AG09319 (cell line): Measurements from ENCODE around the gene SAFB.

Experiments
- DNase-seq: peaks from one replicate; pipeline ENCODE4 v3.0.0-alpha.2; 2010; ENCODE audit warnings: low read depth; ENCODE audit errors: extremely low read depth
- CTCF ChIP-seq: IDR thresholded peaks from 2 replicates; pipeline ENCODE4 v1.5.1; 2011; ENCODE audit warnings: low read depth, mild to moderate bottlenecking, inconsistent platforms, low read length, moderate library complexity

Gene SAFB

GRCh38 chr19:5621311-5621944, 1.5 kb upstream of the SAFB start:
- TF ChIP-seq CTCF = no peak
- DNase-seq = no peak

GRCh38 chr19:5621945-5622464, 878 bp upstream of the SAFB start:
- DNase-seq = no peak

GRCh38 chr19:5623397-5624017, 624 bp downstream of the SAFB start:
- TF ChIP-seq CTCF = no peak
- no peak for DNase-seq

More at GRCh38 chr19:5621945-5622464, 878 bp upstream of the SAFB start:
- no peak for TF ChIP-seq CTCF

- TF ChIP-seq CTCF = no peak
- no peak for DNase-seq
These were observed 1.3 kb downstream of the SAFB start for GRCh38 chr19:5624018-5624663.

GRCh38 chr19:5624741-5625278, 1.9 kb downstream of the SAFB start:
- DNase-seq = no peak

GRCh38 chr19:5625641-5626040, 2.8 kb downstream of the SAFB start:
- TF ChIP-seq CTCF = no peak
- no peak for DNase-seq

More at GRCh38 chr19:5624741-5625278, 1.9 kb downstream of the SAFB start:
- TF ChIP-seq CTCF = no peak
